HepG2 (cell line): ENCODE data around the gene MEPCE. TPM values are rescaled to one million over a fixed set of nuclear protein-coding genes. Genes with fewer than 3 reads are reported as not detected.

Experiments used
- CSRNP2 ChIP-seq: sonication (generic); formaldehyde crosslinking; conservative IDR thresholded peaks from 2 replicates; pipeline ENCODE4 v1.8.0; 2022; ENCODE audit warnings: low read depth, missing genetic modification reagents
- ETV6 ChIP-seq: sonication (generic); formaldehyde crosslinking; conservative IDR thresholded peaks from 2 replicates; pipeline ENCODE4 v1.4.0; 2020; ENCODE audit warnings: missing genetic modification reagents
- FOXA1 ChIP-seq, 2 experiments: fragments of 450-650 bp in 1 of 2; sonication (generic) in 1 of 2; formaldehyde crosslinking in 1 of 2; IDR thresholded peaks; 2 replicates each; pipeline versions ENCODE4 v1.4.0 to v1.6.1; 2016 to 2020; ENCODE audit warnings: missing genetic modification reagents in 1 of 2
- FOXP1 ChIP-seq, 2 experiments: fragments of 450-650 bp in 1 of 2; IDR thresholded peaks; 2 replicates each; pipeline ENCODE4 v1.6.1; 2017 to 2018; ENCODE audit warnings: antibody characterized with exemption in 1 of 2
- POGZ ChIP-seq: sonication (generic); formaldehyde crosslinking; IDR thresholded peaks from 2 replicates; pipeline ENCODE4 v1.4.0; 2020; ENCODE audit warnings: mild to moderate bottlenecking, missing genetic modification reagents
- SIX1 ChIP-seq: sonication (generic); formaldehyde crosslinking; IDR thresholded peaks from 2 replicates; pipeline ENCODE4 v1.4.0; 2020; ENCODE audit warnings: missing genetic modification reagents, borderline replicate concordance
- SMARCC2 ChIP-seq: fragments of 450-650 bp; IDR thresholded peaks from 2 replicates; pipeline ENCODE4 v1.6.1; 2017; ENCODE audit warnings: antibody characterized with exemption, mild to moderate bottlenecking
- SMYD3 ChIP-seq: sonication (generic); formaldehyde crosslinking; IDR thresholded peaks from 2 replicates; pipeline ENCODE4 v1.8.1; 2023; ENCODE audit warnings: mild to moderate bottlenecking, missing genetic modification reagents
- SRF ChIP-seq: IDR thresholded peaks from 2 replicates; pipeline ENCODE4 v1.6.1; 2011; ENCODE audit warnings: mild to moderate bottlenecking, low read depth, low read length, moderate library complexity
- STAG1 ChIP-seq: sonication (generic); formaldehyde crosslinking; IDR thresholded peaks from 2 replicates; pipeline ENCODE4 v1.4.0; 2020; ENCODE audit warnings: missing genetic modification reagents
- TERF1 ChIP-seq: sonication (generic); formaldehyde crosslinking; IDR thresholded peaks from 2 replicates; pipeline ENCODE4 v1.8.0; 2022; ENCODE audit warnings: mild to moderate bottlenecking, missing genetic modification reagents, moderate library complexity
- ZBTB7B ChIP-seq: sonication (generic); formaldehyde crosslinking; IDR thresholded peaks from 2 replicates; pipeline ENCODE4 v1.4.0; 2020; ENCODE audit warnings: missing genetic modification reagents
- ZBTB8A ChIP-seq: sonication (generic); formaldehyde crosslinking; IDR thresholded peaks from 2 replicates; pipeline ENCODE4 v1.4.0; 2020; ENCODE audit warnings: mild to moderate bottlenecking, low read depth, missing genetic modification reagents, borderline replicate concordance
- ZKSCAN5 ChIP-seq: sonication (generic); formaldehyde crosslinking; IDR thresholded peaks from 2 replicates; pipeline ENCODE4 v1.5.1; 2020; ENCODE audit warnings: mild to moderate bottlenecking, missing genetic modification reagents
- ZMYM2 ChIP-seq: sonication (generic); formaldehyde crosslinking; IDR thresholded peaks from 2 replicates; pipeline ENCODE4 v1.8.0; 2022; ENCODE audit warnings: mild to moderate bottlenecking, missing genetic modification reagents
- ZNF333 ChIP-seq: sonication (generic); formaldehyde crosslinking; IDR thresholded peaks from 2 replicates; pipeline ENCODE4 v1.4.0; 2020; ENCODE audit warnings: mild to moderate bottlenecking, missing genetic modification reagents, borderline replicate concordance
- ZNF543 ChIP-seq: sonication (generic); formaldehyde crosslinking; IDR thresholded peaks from 2 replicates; pipeline ENCODE4 v1.4.0; 2020; ENCODE audit warnings: mild to moderate bottlenecking, missing genetic modification reagents
- ZNF556 ChIP-seq: sonication (generic); formaldehyde crosslinking; IDR thresholded peaks from 2 replicates; pipeline ENCODE4 v1.4.0; 2020; ENCODE audit warnings: mild to moderate bottlenecking, missing genetic modification reagents, borderline replicate concordance
- ZNF558 ChIP-seq: sonication (generic); formaldehyde crosslinking; IDR thresholded peaks from 2 replicates; pipeline ENCODE4 v1.9.0; 2022; ENCODE audit warnings: mild to moderate bottlenecking, missing genetic modification reagents, borderline replicate concordance
- ZNF616 ChIP-seq: sonication (generic); formaldehyde crosslinking; IDR thresholded peaks from 2 replicates; pipeline ENCODE4 v1.5.0; 2020; ENCODE audit warnings: low read depth, mild to moderate bottlenecking, missing genetic modification reagents
- ZNF713 ChIP-seq: sonication (generic); formaldehyde crosslinking; IDR thresholded peaks from 2 replicates; pipeline ENCODE4 v1.4.0; 2020; ENCODE audit warnings: mild to moderate bottlenecking, missing genetic modification reagents
- polyA plus RNA-seq, 8 experiments: library from polyadenylated mRNA; depleted of rRNA in 3 of 8; stranded (reverse) in 7 of 8; unstranded in 1 of 8; fragments of >200 nt; fragmentation: Illumina TruSeq in 4 of 8; extraction: Trizol in 4 of 8; gene quantifications; 2 replicates each; pipeline versions ENCODE4 v1.2.1 to v1.2.3, GENCODE V29; 2011 to 2016; ENCODE audit warnings: low read depth in 4 of 8, missing spikeins in 1 of 8, mixed read lengths in 1 of 8; ENCODE audit not compliant: insufficient read depth in 1 of 8
- total RNA-seq, 5 experiments: library from RNA; depleted of rRNA; stranded (reverse); fragments of >200 nt; fragmentation: Illumina TruSeq; extraction: Trizol; gene quantifications; 2 replicates each; pipeline ENCODE4 v1.2.3, GENCODE V29; 2016; ENCODE audit warnings: low read depth in 1 of 5
- TF ChIP-seq, protein P1 (sequence below): sonication (generic); formaldehyde crosslinking; IDR thresholded peaks from 2 replicates; pipeline ENCODE4 v1.4.0; 2020; ENCODE audit warnings: mild to moderate bottlenecking, missing genetic modification reagents

Gene MEPCE
- total and polyA plus RNA-seq, 2 of the 13 experiments (the other 11 are each of a cell fraction or from before 2014, with no cell fraction given), result 12.3 to 26.0 TPM

DNA sequence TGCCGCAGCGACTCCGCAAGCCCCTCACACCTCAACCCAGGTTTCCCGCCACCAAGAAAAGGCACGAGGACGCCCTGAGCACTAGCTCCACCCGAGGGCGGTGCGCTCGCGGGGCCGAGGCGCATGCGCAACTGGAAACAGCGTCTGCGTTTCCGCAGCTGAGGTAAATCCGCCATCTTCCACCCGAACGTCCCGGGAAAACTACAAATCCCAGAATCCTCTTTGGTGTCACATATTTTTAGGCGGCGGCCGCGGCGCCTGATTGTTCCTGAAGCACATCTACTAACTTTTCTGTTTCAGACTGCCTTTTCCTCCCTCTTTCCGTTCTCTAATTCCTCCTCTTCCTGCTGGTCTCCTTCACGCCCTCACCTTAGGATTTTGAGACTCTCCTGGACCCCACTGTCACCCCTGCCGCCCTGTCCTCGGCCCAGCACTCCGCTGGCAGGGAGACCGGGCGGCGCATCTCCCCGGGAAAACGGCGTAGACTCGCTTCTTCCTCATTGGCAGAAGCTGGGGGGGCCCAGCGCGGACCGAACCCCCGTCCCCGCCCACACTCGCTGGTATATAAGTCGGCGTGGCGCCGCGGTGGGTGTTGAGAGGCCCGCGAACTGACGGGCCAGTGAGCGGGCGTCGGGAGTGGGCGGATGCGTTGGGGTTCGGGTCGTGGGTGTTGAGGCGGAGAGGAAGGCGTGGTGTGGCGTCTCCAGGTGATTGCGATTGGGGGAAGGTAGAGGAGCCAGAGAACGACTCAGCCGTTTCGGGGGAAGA is 1.2 kb upstream of the MEPCE start, which contains the start of gene ZCWPW1 (continued):
- no peak for TF ChIP-seq SMARCC2
- TF ChIP-seq, protein P1, sequence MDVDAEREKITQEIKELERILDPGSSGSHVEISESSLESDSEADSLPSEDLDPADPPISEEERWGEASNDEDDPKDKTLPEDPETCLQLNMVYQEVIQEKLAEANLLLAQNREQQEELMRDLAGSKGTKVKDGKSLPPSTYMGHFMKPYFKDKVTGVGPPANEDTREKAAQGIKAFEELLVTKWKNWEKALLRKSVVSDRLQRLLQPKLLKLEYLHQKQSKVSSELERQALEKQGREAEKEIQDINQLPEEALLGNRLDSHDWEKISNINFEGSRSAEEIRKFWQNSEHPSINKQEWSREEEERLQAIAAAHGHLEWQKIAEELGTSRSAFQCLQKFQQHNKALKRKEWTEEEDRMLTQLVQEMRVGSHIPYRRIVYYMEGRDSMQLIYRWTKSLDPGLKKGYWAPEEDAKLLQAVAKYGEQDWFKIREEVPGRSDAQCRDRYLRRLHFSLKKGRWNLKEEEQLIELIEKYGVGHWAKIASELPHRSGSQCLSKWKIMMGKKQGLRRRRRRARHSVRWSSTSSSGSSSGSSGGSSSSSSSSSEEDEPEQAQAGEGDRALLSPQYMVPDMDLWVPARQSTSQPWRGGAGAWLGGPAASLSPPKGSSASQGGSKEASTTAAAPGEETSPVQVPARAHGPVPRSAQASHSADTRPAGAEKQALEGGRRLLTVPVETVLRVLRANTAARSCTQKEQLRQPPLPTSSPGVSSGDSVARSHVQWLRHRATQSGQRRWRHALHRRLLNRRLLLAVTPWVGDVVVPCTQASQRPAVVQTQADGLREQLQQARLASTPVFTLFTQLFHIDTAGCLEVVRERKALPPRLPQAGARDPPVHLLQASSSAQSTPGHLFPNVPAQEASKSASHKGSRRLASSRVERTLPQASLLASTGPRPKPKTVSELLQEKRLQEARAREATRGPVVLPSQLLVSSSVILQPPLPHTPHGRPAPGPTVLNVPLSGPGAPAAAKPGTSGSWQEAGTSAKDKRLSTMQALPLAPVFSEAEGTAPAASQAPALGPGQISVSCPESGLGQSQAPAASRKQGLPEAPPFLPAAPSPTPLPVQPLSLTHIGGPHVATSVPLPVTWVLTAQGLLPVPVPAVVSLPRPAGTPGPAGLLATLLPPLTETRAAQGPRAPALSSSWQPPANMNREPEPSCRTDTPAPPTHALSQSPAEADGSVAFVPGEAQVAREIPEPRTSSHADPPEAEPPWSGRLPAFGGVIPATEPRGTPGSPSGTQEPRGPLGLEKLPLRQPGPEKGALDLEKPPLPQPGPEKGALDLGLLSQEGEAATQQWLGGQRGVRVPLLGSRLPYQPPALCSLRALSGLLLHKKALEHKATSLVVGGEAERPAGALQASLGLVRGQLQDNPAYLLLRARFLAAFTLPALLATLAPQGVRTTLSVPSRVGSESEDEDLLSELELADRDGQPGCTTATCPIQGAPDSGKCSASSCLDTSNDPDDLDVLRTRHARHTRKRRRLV (CRISPR knock-in tag), result peak; percentile 88
- TF ChIP-seq CSRNP2 (CRISPR knock-in tag), result no peak; the same call in 1 of the 2 replicates
- TF ChIP-seq TERF1 (CRISPR knock-in tag), result peak; percentile 47; the same call in 1 of the 2 replicates
- no peak for TF ChIP-seq ZMYM2 (CRISPR knock-in tag)
- no peak; the same call in 1 of the 2 replicates for TF ChIP-seq ZBTB8A (CRISPR knock-in tag)
- peak; percentile 21; the same call in 1 of the 2 replicates for TF ChIP-seq SMYD3
- TF ChIP-seq ZKSCAN5 (CRISPR knock-in tag), result 0 out of 2 replicates have a peak, but pooled peaks have one; percentile 56
- TF ChIP-seq ZNF333 (CRISPR knock-in tag), result peak; percentile 21
- peak; percentile 18; the same call in 1 of the 2 replicates for TF ChIP-seq ZNF616 (CRISPR knock-in tag)
- TF ChIP-seq ETV6 (CRISPR knock-in tag), result no peak
- TF ChIP-seq SIX1 (CRISPR knock-in tag), result no peak
- TF ChIP-seq ZNF558, result peak; percentile 92
- TF ChIP-seq FOXA1 (IDR thresholded peaks at IDR 0.05), result no peak
- peak; percentile 30; the same call in 1 of the 2 replicates for TF ChIP-seq FOXA1 (CRISPR knock-in tag; IDR thresholded peaks at IDR 0.05)
- peak; percentile 80 for TF ChIP-seq ZNF543 (CRISPR knock-in tag)
- peak; percentile 49 for TF ChIP-seq POGZ
- TF ChIP-seq ZBTB7B, result peak; percentile 72; the same call in 1 of the 2 replicates
- peak; percentile 6; the same call in 1 of the 2 replicates for TF ChIP-seq STAG1 (CRISPR knock-in tag)
- peak; percentile 85; the same call in 1 of the 2 replicates for TF ChIP-seq ZNF556
- no peak for TF ChIP-seq SRF
- TF ChIP-seq ZNF713, result no peak
- TF ChIP-seq FOXP1 (IDR thresholded peaks at IDR 0.05), result no peak
- TF ChIP-seq FOXP1 (CRISPR knock-in tag; IDR thresholded peaks at IDR 0.05), result no peak
